Sciatic nerve (tissue), 2 donors: ENCODE measurements around the gene COMMD7. TPM values are rescaled to one million over a fixed set of nuclear protein-coding genes. Genes with fewer than 3 reads are reported as not detected.
A peak's percentile ranks its signal among the peaks of the same experiment; 100 is the strongest.

ENCODE experiments used
- ATAC-seq: fragments of 200-7000 bp; cut with Tn5 transposase; one replicate; pipeline ENCODE4 v1.9.1; 2020; ENCODE audit warnings: mild to moderate bottlenecking, moderate library complexity
- DNase-seq: peaks from one replicate; pipeline ENCODE4 v3.0.0-alpha.2; 2020; ENCODE audit warnings: low spot score
- intact Hi-C: fragments of 100-400 bp; cut with DNase I; formaldehyde crosslinking; loops from one replicate; pipeline ENCODE4 v1.14.2; 2022
- total RNA-seq: library from RNA; stranded (reverse); fragmentation: NEBNext Ultra II Directional; extraction: Animal tissue kit (Norgen Biotek cat#: 25700); gene quantifications from one replicate; pipeline ENCODE4 v1.2.1, GENCODE V29; 2021
- donor health status: DM: no; HTN: no; CAD: no.
- donor health status: DM: no; HTN: no; CAD: no.

COMMD7 gene
- total RNA-seq, 1 donor from 2014 or later: 30.2 TPM

GRCh38 chr20:32661820-32662528 is 81.3 kb downstream of the COMMD7 start:
- intact Hi-C loops: no loop called here
- no peak for DNase-seq
- no peak for ATAC-seq

- intact Hi-C loops: no loop called here
Measured at GRCh38 chr20:32660661-32661060, 82.6 kb downstream of the COMMD7 start.

GRCh38 chr20:32656827-32657226 is 86.4 kb downstream of the COMMD7 start:
- intact Hi-C loops: no loop called here
- ATAC-seq: no peak
- no peak for DNase-seq

More at GRCh38 chr20:32660661-32661060, 82.6 kb downstream of the COMMD7 start:
- no peak for DNase-seq
- ATAC-seq: no peak

DNA sequence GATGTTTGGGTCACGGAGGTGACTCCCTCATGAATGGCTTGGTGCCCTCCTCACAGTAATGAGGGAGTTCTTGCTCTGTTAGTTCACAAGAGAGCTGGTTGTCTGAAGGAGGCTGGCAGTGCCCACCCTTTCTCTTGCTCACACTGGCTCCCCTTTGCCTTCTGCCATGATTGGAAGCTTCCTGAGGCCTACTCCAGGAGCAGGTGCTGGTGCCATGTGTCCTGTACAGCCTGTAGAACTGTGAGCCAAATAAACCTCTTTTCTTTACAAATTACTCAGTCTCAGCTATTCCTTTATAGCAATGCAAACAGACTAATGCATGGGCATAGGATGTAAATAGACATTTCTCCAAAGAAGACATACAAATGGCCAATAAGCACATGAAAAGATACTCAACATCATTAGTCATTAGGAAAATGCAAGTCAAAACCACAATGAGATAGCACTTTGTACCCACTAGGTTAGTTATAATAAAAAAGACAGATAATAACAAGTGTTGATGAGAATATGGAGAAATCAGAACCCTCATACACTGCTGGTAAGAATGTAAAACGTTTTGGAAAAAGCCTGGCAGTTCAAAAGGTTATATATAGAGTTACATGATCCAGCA is 87.3 kb downstream of the COMMD7 start:
- DNase-seq (no peak), ATAC-seq (no peak)
- intact Hi-C loops: no loop called here

GRCh38 chr20:32652739-32653526 is 90.3 kb downstream of the COMMD7 start:
- DNase-seq (peak; percentile 91), ATAC-seq (peak; percentile 97)
- intact Hi-C loops: loop anchor here (5.0 kb wide), 1 partner anchor 131 kb away; no protein-coding TSS in a partner anchor

Other genes starting within 250 kb of the COMMD7 start
- gene NOL4L, start 158.1 kb downstream of the COMMD7 start, total RNA-seq: 39.4 TPM
- gene C20orf203, start 69.5 kb downstream of the COMMD7 start, total RNA-seq: 0.94 TPM
- 2.1 TPM for gene DNMT3B, start 18.9 kb upstream of the COMMD7 start, total RNA-seq
- 93.9 TPM for gene MAPRE1, start 76.5 kb upstream of the COMMD7 start, total RNA-seq
- 1.1 TPM for gene EFCAB8, start 115.5 kb upstream of the COMMD7 start, total RNA-seq